HG03565 (cell line): ENCODE results near the gene CFHR4.
"Not testable (repeated sequence)": the region's sequence is repeated elsewhere in the genome, so short reads cannot be mapped to it uniquely, and the experiment has no call there.

ENCODE experiments used
- ATAC-seq: cut with Tn5 transposase; IDR thresholded peaks from one replicate; pipeline ENCODE4 v1.9.1; 2021; ENCODE audit warnings: mild to moderate bottlenecking, moderate library complexity; ENCODE audit not compliant: unreplicated experiment

Gene CFHR4

DNA sequence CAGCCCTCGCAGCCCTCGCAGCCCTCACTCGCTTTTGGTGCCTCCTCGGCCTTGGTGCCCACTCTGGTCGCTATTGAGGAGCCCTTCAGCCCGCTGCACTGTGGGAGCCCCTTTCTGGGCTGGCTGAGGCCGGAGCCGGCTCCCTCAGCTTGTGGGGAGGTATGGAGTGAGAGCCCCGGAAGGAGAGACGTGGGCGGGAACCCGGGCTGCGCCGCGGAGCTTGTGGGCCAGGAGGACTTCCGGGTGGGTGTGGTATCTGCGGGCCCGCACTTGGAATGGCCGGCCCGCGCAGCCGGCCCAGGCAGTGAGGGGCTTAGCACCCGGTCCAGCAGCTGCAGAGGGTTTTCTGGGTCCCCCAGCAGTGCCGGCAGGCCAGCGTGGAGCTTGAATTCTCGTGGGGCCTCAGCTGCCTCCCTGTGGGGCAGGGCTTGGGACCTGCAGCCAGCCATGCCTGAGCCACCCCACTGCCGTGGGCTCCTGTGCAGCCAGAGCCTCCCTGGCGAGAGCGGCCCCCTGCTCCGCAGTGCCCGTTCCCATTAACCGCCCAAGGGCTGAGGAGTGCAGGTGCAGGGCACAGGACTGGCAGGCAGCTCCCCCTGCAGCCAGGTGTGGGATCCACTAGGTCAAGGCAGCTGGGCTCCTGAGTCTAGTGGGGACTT lies 45.8 kb downstream of the CFHR4 start:
- no peak for ATAC-seq

GRCh38 chr1:196941474-196941873 lies 53.6 kb downstream of the CFHR4 start:
- ATAC-seq, result not testable (repeated sequence)

GRCh38 chr1:196943568-196943967 lies 55.7 kb downstream of the CFHR4 start, which contains the start of gene CFHR2:
CFHR2 (plus strand) TSS chr1:196943738; CDS start chr1:196943881, 143 bp downstream.
- not testable (repeated sequence) for ATAC-seq

DNA sequence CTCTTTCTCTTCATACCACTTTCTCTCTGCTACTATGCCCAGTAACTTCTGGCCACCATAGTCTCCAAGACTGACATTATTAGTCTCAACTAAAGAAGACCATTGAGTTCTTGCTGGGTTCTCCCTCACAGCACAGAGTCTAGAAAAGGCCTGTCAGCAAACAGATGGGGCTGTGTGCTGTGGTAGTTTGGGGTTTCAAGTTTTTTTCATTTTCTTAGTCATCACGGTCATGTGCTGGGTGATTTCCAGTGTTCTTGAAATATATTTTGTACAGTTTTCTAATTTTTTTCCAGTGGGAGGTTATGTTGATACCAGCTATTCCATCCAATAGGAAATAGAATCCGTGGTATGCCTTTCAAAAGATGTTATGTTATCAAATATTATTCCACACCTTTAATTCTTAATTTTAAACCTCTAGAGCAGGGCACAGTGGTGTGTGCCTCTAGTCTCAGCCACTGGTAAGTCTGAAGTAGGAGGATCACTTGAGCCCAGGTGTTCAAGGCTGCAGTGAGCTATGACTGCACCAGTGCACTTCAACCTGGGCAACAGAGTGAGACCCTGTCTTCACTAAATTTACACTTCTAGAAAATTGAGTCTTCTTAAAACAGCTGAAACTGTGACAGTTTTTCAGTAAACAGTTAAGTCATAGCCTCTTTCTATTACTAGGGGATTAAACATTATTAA lies 64.0 kb downstream of the CFHR4 start:
- peak; percentile 86 for ATAC-seq

DNA sequence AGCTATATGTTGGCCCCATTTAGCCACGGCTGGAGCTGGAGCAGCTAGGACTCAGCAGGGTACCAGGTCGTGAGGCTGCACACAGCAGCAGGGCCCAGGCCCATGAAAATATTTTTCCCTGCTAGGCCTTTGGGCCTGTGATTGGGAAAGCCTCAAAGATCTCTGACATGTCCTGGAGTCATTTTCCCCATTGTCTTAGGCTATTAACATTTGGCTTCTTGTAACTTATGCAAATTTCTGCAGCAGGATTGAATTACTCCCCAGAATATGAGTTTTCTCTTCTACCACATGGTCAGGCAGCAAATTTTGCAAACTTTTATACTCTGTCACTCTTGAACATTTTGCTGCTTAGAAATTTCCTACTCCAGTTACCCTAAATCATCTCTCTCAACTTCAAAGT lies 66.9 kb downstream of the CFHR4 start:
- ATAC-seq, result no peak

DNA sequence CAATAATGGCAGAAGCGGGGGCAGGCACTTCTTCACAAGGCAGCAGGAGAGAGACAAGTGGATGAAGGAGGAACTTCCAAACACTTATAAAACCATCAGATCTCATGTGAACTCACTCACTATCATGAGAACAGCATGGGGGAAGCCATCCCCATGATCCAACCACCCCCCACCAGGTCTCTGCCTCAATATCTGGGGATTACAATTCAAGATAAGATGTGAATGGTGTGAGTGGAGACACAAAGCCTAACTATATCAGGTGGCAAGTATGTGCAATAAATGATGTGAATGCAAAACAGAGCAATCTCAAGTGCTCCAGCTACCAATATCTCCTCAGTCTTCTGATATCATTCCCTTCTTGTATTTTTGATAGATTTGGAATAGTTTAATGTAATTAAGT lies 68.1 kb downstream of the CFHR4 start:
- ATAC-seq, result no peak

DNA sequence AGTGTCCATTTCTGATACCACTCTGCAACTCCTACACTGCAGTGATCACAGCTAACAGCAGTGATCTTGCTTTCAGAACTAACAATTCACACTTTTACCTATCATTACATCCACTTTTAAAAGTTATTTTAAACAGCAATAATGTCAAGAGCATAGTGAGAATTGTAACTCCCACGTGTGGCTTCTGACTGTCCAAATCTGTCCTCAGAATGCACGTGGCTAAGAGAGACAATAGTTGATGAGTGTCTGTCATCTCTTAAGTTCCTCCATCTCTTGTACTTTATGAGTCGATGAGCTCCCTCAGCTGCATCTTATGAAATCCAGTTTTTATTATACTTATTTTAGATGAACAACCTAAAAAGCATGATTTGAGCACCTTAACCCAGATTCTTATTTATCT lies 73.0 kb downstream of the CFHR4 start:
- ATAC-seq, result peak; percentile 92
